Colonic mucosa (tissue), 4 donors: ENCODE results near the gene MED7. TPM values are rescaled to one million over a fixed set of nuclear protein-coding genes. Genes with fewer than 3 reads are reported as not detected.

Source experiments
- DNase-seq: peaks from one replicate; pipeline ENCODE4 v3.0.0-alpha.2; 2020
- H3K27ac ChIP-seq: fragments of 200-600 bp; one replicate; pipeline ENCODE4 v1.8.0; 2021
- H3K27me3 ChIP-seq: fragments of 200-600 bp; one replicate; pipeline ENCODE4 v1.8.0; 2021
- H3K36me3 ChIP-seq: fragments of 200-600 bp; one replicate; pipeline ENCODE4 v1.8.0; 2021
- H3K4me1 ChIP-seq: fragments of 200-600 bp; one replicate; pipeline ENCODE4 v1.8.0; 2021; ENCODE audit warnings: mild to moderate bottlenecking
- H3K4me3 ChIP-seq: fragments of 200-600 bp; one replicate; pipeline ENCODE4 v1.8.0; 2021
- H3K9ac ChIP-seq, 2 donors: one replicate each; pipeline ENCODE4 v1.7.0; 2013; ENCODE audit warnings: control low read depth in 2 of 2, low read depth in 2 of 2, low read length in 2 of 2
- H3K9me3 ChIP-seq: fragments of 200-600 bp; one replicate; pipeline ENCODE4 v1.8.0; 2021
- intact Hi-C: fragments of 100-400 bp; cut with DNase I; formaldehyde crosslinking; loops from one replicate; pipeline ENCODE4 v1.14.1; 2022
- total RNA-seq, 2 donors: library from RNA; stranded (reverse); fragmentation: NEBNext Ultra II Directional in 1 of 2; extraction: Animal tissue kit (Norgen Biotek cat#: 25700) in 1 of 2; gene quantifications; one replicate each; pipeline ENCODE4 v1.2.1, GENCODE V29; 2021
- TF ChIP-seq, protein P1 (sequence below): fragments of 200-600 bp; IDR thresholded peaks from one replicate; pipeline ENCODE4 v1.8.0; 2022; ENCODE audit warnings: antibody characterized with exemption, mild to moderate bottlenecking
- donor health status: healthy.
- donor health status: DM: no; HTN: no; CAD: no.
- donor health status: DM: no; HTN: no; CAD: no.

Gene MED7
- total RNA-seq, 2 donors from 2014 or later = 13.9 to 14.9 TPM

GRCh38 chr5:157165668-157166067, 23.0 kb upstream of the MED7 start:
- Histone ChIP-seq H3K27me3 (no peaks in the 10 kb centered on the region), H3K9ac (no peak overlapping the region), H3K4me3 (no peak overlapping the region), H3K4me1 (no peaks in the 10 kb centered on the region), H3K36me3 (no peaks in the 10 kb centered on the region), H3K9me3 (no peaks in the 10 kb centered on the region), H3K27ac (no peak overlapping the region)
- no peak for DNase-seq
- intact Hi-C loops = no loop called here
- TF ChIP-seq, protein P1, sequence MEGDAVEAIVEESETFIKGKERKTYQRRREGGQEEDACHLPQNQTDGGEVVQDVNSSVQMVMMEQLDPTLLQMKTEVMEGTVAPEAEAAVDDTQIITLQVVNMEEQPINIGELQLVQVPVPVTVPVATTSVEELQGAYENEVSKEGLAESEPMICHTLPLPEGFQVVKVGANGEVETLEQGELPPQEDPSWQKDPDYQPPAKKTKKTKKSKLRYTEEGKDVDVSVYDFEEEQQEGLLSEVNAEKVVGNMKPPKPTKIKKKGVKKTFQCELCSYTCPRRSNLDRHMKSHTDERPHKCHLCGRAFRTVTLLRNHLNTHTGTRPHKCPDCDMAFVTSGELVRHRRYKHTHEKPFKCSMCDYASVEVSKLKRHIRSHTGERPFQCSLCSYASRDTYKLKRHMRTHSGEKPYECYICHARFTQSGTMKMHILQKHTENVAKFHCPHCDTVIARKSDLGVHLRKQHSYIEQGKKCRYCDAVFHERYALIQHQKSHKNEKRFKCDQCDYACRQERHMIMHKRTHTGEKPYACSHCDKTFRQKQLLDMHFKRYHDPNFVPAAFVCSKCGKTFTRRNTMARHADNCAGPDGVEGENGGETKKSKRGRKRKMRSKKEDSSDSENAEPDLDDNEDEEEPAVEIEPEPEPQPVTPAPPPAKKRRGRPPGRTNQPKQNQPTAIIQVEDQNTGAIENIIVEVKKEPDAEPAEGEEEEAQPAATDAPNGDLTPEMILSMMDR = no peak

DNA sequence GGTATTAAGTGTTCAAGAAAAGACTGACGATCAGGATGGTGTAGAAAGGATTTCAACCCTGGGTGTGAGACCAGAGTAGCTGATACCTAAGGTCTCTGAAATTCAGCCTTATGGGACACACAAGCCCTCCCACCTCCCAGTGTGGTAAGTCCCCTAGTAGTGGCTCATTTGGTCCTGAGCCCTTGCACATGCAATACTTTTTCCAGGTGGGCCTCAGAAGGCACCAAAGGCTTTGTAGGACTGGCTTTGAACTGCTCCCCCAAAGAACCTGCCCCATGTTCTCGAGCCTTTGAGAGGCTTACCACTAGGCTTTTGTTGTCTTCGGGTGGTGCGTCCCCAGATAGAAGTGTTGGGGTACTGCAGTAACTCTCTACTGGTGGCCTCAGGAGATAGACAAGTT, 22.6 kb upstream of the MED7 start:
- no peaks in the 10 kb centered on the region for H3K36me3 ChIP-seq
- no peak for DNase-seq
- no peak overlapping the region for H3K27ac ChIP-seq
- no peaks in the 10 kb centered on the region for H3K27me3 ChIP-seq
- no peaks in the 10 kb centered on the region for H3K4me1 ChIP-seq
- no peaks in the 10 kb centered on the region for H3K9me3 ChIP-seq
- H3K4me3 ChIP-seq = no peak overlapping the region
- no peak overlapping the region for H3K9ac ChIP-seq
- TF ChIP-seq, protein P1 = no peak
- intact Hi-C loops = no loop called here

DNA sequence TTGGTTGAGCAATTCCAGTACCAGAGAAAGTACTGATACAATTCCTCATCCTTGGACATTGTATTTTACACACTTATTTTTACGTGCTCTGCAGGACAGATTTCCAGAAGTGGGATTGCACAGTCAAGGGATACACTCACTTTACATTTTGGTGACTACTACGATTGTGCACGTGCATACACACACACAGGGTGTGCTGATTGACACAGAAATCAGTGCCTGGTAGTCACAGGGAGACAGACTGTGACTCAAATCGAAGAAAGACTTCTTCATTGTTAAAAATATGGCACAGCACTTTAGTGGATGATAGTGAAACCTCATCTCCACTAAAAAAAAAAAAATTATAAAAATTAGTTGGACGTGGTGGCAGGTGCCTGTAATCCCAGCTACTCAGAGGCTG, 21.9 kb upstream of the MED7 start:
- TF ChIP-seq, protein P1 = no peak
- DNase-seq = no peak
- H3K9ac ChIP-seq = no peak overlapping the region
- no peak overlapping the region for H3K4me3 ChIP-seq
- H3K27ac ChIP-seq = no peak overlapping the region
- H3K36me3 ChIP-seq = no peaks in the 10 kb centered on the region
- H3K4me1 ChIP-seq = no peaks in the 10 kb centered on the region
- no peaks in the 10 kb centered on the region for H3K9me3 ChIP-seq
- intact Hi-C loops = no loop called here
- no peaks in the 10 kb centered on the region for H3K27me3 ChIP-seq

- H3K4me3 ChIP-seq = no peak overlapping the region
- intact Hi-C loops = no loop called here
- no peak for DNase-seq
- no peak overlapping the region for H3K9ac ChIP-seq
- no peaks in the 10 kb centered on the region for H3K9me3 ChIP-seq
- H3K4me1 ChIP-seq = no peaks in the 10 kb centered on the region
- no peak overlapping the region for H3K27ac ChIP-seq
- TF ChIP-seq, protein P1 = no peak
- no peaks in the 10 kb centered on the region for H3K27me3 ChIP-seq
- H3K36me3 ChIP-seq = no peaks in the 10 kb centered on the region
Measured at GRCh38 chr5:157162919-157163510, 20.4 kb upstream of the MED7 start.

GRCh38 chr5:157161996-157162395, 19.3 kb upstream of the MED7 start:
- H3K9ac ChIP-seq = no peak overlapping the region
- no peak overlapping the region for H3K4me3 ChIP-seq
- H3K36me3 ChIP-seq = no peaks in the 10 kb centered on the region

More at GRCh38 chr5:157161996-157162395, 19.3 kb upstream of the MED7 start:
- TF ChIP-seq, protein P1 = no peak
- H3K27ac ChIP-seq = no peak overlapping the region
- intact Hi-C loops = no loop called here
- DNase-seq = no peak
- H3K27me3 ChIP-seq = no peaks in the 10 kb centered on the region
- no peaks in the 10 kb centered on the region for H3K4me1 ChIP-seq
- no peaks in the 10 kb centered on the region for H3K9me3 ChIP-seq
